Stomach (tissue), 4 donors: ENCODE data around the gene DTX3.

Experiments
- POLR2A ChIP-seq, 4 donors: fragments of 450-650 bp; IDR thresholded peaks; one replicate each; pipeline ENCODE4 v1.6.1; 2016; ENCODE audit warnings: antibody characterized with exemption in 4 of 4, control low read depth in 2 of 4, mild to moderate bottlenecking in 1 of 4, moderate library complexity in 1 of 4
- TF ChIP-seq, protein P1 (sequence below), 7 experiments: fragments of 450-650 bp in 4 of 7; fragments of 200-600 bp in 3 of 7; sonication (generic) in 3 of 7; IDR thresholded peaks; one replicate each; pipeline ENCODE4 v1.5.1; 2016 to 2019; ENCODE audit warnings: antibody characterized with exemption in 7 of 7, control low read depth in 2 of 7, mild to moderate bottlenecking in 1 of 7

DNA sequence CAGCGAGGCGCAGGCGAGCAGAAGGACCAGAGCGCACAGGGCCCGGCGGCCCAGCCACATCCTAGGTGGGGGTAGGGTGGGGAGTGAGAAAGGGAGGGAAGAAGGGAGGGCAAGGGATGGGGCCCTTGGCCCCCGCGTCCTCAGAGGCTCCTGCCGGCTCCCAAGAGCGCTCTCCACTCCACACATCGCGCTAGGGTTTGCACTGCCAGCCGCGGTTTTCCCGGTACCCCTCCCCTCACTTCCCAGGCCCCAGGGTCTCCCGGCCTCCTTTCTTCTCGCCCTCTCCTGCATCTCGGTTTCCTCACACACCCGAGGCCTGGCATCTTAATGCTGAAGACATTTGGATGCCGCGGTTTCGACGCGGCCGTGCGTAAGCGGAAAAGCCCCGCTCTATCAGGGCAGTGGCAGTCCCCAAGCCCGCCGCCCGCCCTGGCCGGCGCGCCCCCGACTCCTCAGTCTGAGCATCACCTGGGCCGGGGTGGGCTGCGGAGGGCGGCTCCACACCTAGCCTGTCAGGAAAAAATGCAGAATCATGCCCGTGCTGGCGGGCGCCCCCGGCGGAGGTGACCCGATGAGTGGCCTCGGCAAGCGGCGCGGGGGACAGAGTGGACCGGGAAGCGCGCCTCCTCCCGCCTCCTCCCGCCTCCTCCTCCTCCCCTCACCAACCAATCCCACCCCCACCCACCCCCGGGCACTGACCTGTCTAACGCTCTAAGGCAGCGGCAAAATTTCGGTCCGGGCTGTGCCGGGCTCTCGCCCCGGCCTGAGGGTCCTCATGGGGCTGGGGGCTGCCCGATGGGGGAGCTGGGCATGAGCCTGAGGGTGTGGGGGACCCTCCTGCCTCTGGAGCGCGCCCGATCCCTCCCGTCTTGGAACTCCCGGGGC is 27.7 kb downstream of the DTX3 start:
- no peak for TF ChIP-seq POLR2A (IDR thresholded peaks at IDR 0.05)
- TF ChIP-seq, protein P1, sequence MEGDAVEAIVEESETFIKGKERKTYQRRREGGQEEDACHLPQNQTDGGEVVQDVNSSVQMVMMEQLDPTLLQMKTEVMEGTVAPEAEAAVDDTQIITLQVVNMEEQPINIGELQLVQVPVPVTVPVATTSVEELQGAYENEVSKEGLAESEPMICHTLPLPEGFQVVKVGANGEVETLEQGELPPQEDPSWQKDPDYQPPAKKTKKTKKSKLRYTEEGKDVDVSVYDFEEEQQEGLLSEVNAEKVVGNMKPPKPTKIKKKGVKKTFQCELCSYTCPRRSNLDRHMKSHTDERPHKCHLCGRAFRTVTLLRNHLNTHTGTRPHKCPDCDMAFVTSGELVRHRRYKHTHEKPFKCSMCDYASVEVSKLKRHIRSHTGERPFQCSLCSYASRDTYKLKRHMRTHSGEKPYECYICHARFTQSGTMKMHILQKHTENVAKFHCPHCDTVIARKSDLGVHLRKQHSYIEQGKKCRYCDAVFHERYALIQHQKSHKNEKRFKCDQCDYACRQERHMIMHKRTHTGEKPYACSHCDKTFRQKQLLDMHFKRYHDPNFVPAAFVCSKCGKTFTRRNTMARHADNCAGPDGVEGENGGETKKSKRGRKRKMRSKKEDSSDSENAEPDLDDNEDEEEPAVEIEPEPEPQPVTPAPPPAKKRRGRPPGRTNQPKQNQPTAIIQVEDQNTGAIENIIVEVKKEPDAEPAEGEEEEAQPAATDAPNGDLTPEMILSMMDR (IDR thresholded peaks at IDR 0.05): no peak
